GM18519 (cell line): ENCODE results near the gene PLXNA4.
"Not testable (repeated sequence)": the region's sequence is repeated elsewhere in the genome, so short reads cannot be mapped to it uniquely, and the experiment has no call there.

Source experiments
- ATAC-seq: cut with Tn5 transposase; IDR thresholded peaks from one replicate; pipeline ENCODE4 v1.9.1; 2021; ENCODE audit warnings: mild to moderate bottlenecking, moderate library complexity; ENCODE audit not compliant: unreplicated experiment, low FRiP score

Gene PLXNA4

DNA sequence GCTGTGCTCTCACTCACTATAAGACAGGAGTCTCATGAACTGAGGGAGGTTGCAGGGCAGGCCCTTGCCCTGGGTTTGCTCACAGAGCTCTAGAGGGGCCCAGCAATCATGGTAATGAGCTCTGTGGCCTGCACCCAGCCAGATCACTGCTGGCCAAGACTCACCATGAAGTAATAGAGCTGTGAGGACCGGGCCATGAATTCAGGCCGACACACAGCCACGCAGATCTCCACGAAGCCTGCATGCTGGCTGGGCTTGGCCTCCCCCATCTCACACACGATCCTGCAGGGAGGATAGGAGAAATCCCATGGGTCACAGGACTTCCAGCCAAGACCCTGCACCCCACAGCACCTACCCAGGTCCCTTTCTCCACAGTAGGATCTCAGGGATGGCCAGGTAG, 382.4 kb downstream of the PLXNA4 start:
- ATAC-seq, result no peak

DNA sequence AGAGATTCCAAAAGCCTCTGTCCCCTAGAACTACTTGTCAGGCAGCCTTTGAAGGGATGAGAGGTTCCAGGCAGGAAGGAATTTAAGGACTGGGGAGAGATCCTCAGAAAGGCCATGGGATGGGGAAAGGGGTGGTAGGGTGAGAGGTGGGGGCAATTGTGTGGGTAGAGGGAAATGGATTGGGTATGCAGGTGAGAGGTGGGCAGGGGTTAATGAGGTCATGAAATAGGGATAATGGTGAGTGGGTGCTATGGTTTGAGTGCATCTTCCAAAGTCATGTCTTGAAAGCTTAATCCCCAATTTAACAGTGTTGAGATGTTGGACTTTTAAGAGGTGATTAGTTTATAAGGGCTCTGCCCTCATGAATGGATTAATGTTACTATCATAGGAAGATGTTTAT, 383.5 kb downstream of the PLXNA4 start:
- ATAC-seq, result no peak

DNA sequence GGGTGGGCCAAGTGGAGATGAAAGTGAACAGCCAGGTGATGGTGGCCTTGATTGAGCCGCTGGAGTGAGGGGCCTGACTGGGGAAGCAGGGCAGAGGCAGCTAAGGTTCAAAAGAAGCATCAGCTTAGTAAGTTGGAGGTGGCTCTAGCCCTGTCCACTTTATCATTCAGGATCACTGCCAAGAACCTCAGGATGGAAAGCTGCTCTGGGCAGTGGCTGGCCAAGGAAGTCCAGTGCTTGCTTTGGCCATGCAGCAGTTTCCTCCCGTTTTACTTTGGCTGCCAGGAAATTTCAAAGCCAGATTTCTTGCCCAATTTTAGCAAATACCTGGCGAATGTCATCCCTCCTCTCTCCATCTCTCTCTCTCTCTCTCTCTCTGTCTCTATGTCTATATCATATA, 384.9 kb downstream of the PLXNA4 start:
- no peak for ATAC-seq

DNA sequence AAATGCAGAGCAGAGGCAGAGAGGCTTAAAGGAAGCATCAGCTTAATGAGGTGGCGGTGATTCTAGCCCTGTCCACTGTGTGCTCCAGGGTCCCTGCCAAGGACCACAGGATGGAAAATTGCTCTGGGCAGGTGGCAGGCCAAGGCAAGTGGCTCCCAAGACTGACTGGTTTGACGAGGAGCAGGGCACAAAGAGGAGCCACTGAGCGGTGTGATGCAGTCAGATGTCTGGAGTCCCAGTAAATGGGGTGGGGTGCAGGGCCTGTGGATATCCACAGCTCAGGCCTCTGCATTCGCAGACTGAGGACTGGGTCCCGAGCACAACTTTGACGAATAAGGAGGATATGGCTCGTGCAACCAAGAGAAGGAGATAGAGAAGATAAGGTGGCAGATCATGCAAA, 385.6 kb downstream of the PLXNA4 start:
- no peak for ATAC-seq

DNA sequence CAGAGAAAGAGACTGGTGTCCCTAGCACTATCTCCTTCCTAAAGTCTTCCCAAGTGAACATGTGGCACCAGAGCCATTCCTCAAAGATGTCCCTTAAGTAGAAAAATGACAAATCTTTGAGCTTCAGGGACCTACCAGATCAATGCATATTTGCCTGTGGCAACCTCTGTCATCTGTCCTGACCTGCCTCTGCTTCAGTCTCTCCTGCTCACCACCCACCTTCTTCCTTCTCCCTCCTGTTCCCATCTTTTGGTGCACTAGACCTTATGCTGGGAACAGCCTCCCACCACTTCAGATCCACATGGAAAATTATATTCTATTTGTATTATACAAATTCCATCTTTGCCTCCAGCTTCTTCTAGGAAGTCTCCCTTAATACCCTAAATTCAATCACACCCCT, 386.4 kb downstream of the PLXNA4 start:
- no peak for ATAC-seq

DNA sequence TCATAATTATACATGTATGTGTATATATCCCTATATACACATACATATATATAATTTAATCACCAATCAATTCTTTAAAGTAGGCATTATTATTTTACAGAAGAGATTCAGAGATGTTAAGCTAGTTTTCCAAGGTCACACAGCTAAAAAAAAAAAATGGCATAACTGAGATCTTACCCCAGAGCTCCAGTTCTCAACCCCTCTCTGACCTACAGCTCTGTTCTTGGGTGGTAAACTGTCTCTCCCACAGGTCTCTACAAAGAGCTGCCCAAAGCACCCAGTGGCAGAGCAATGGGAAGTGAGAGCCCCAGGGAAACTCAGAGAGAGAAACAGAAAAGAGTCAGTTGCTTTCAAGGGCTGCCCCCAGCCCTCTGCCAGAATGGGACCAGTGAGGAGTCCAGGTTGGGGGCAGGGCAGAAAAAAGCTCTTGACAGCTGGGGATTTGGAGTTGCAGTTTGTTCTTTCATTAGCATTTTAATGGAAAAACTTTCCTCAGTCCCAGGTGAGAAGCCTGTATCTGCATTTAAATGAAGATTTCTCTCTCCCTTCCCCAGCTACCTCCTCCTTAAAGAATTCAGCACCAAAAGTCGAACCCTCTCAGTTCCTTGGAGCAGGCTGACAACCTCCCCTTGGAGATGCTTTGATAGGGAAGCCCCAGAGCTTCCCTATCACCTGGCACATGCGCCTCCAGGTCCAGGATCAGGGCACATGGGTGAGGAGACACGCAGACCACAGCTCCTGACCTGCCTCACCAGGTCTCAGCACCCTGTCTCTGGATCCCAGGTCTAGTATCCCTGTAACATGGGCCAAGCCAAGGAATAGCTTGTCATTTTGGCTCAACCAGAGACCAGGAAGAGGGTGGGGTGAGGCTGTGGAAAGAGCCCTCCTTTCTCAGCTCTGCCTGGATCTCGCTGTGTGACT, 388.1 kb downstream of the PLXNA4 start:
- no peak for ATAC-seq

DNA sequence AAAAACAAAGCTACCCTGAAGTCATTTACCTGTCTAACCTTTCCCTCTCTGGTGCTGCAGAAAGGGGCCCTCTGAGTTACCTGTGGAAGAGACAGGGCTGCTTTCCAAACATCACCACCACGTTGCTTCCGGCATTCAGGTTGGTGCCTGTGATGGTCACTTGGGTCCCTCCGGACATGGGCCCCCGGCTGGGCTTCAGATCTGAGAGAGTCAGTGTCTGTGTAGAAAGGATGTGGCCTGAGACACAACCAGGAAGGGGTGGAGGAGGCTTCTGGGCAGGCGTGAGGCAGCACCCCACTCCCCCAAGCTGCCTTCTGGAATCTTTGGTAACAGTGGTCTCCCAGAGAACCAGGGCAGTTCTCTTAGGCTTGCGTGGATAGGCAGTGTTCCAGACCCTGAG, 388.9 kb downstream of the PLXNA4 start:
- no peak for ATAC-seq

DNA sequence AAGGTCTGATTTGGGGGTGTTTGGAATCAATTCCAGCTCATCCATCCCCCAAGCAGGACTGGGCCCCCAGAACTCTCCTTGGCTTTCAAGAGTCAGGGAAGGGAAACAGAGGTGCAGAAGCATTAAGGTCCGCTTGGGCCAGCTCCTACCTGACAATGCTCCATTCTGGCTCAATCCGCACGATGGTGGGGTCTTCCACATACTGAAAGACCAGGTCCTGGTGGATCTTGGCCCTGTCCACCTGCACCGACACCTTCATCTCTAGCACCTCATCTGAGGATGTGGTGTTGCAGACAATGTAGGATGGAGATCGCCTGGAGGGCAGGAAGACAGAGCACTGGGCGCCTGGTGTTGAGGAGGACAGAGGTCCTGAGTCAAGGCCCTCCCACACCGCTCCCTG, 391.1 kb downstream of the PLXNA4 start:
- no peak for ATAC-seq

DNA sequence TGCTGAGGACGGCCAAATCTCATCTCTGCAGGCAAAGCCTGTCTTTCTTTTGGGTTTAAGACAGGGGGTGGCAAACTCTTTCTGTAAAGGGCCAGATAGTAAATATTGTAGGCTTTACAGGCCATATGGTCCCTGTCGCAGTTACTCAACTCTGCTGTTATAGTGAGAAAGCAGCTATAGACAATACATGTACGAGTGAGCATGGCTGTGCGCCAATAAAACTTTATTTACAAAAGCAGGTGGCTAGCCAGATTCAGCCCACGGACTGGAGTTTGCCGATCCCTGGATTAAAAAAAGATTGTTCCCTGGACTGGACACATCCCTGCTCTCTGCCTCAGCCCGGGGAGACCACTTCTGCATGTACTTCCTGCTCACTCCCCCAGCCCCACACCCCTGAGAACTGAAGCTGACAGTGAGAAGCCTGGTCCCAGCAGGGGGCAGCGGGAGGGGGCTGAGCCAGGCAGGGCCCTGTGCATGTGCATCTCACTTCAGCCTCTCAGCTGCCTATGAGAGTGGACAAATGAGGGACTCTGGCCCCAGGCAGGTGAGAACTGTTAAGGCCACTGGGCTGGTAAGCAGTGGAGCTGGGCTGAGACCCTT, 392.4 kb downstream of the PLXNA4 start:
- no peak for ATAC-seq

DNA sequence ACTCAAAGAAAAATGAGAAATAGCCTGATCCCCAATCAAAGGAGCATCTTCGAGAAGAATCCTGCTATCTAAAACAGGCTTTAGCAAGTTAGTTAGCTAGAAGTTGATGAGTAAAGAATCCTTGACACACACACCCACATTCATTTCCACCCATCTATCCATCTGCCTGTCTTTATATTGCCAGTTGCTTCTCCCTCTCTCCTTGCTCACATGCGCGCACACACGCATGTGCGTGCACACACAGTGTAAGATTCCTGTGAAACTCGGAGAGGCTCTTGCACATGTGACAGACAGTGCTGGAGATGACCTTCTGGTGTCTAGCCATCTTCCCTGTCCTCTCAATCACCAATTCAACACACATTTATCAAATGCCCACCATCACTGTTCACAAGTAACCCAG, 393.3 kb downstream of the PLXNA4 start:
- ATAC-seq, result no peak

DNA sequence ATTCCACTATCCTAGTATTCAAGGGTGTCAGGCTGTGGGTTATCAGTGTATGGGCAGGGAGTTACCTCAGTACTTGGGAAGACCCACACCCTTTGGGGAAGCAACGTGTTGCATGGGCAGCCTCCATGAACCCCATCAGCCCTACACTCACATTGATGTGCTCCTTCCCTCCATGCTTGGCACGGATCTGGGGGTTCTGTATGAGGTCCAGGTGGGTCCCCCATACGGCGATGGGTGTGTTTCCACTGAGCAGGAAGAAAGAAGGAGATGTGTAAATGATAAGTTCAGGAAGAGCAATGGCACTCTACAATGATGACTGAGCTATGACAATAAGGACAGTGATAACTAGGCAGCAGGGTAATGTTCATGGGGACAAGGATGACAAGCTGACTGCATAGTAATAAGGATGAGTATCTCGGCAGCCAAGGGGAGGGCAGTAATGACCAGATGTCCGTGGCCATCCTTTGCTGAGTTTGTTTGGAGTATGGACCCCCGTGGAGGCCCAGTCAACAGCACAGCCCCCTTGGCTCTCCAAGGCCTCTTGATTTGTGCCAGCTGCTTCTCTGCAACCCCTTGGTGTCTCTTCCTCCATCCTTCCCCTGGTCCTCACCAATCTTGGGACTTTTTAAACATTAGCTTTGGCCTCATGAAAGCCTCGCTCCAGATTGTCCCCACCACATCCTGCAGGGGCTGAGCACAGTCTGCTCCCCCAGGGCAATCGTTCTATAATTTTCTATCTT, 394.2 kb downstream of the PLXNA4 start:
- no peak for ATAC-seq

DNA sequence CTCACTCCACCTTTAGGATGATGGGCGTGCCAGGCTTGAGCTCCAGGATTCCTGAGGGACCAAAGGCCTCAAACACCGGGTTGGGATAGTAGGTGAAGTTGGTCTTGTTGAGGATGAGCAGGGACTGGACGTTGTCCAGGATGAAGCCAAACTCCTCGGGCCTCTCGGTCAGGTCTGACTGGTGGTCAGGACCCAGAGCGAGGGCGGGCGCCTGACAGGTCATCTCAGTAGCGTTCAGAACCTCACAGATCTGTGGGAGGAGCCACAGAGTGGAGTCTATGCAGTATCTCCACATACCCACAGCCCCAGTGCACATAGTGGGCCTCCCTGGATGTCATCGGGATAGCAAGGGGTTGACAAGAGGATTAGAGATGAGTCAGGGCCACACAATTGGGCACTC, 394.9 kb downstream of the PLXNA4 start:
- ATAC-seq, result no peak

DNA sequence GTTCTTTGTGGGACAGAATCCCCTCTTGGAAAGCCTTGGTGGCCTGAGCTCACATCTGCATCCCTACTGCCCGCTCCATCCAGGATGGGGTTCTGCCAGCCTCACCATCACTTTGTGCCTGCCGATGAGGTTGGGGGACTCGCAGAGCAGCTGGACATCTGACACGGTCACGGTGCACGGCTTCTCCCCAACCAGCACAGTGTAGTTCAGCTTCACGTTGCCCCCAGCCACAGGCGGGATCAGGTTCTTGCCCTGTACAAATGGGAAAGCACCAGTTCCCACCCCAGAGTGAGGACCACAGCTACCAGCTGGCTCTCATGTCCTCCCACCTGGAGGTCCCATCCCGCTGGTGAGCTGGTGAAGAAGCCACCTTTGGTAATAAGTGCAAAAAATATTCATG, 395.8 kb downstream of the PLXNA4 start:
- no peak for ATAC-seq

DNA sequence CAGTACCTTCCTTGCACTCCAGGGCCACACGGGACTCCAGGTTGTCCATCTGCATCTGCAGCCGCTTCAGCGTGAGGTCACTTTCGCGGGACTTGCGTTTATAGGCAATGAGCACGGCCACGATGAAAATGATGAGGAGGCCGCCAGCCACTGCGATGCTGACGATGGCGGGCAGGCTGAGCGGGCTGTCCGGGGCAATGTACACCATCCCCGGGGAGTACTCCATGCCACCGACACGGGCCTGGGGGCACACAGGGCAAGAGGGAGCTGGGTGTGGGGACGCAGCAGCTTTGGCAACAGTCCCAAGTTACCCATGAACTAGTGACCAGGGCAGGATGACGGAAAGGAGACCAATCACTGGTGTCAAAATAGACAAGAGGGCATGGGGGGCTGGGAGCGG, 396.6 kb downstream of the PLXNA4 start:
- no peak for ATAC-seq

DNA sequence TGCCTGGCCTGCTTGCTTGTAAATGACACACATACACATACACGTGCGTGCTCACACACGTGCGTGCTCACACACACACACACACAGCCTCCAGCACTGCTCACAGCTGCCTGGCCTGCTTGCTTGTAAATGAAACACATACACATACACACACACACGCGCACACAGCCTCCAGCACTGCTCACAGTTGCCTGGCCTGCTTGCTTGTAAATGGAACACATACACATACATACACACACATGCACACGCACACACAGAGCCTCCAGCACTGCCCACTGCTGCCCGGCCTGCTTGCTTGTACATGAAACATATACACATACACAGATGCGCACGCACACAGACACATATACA, 397.2 kb downstream of the PLXNA4 start:
- ATAC-seq, result no peak

DNA sequence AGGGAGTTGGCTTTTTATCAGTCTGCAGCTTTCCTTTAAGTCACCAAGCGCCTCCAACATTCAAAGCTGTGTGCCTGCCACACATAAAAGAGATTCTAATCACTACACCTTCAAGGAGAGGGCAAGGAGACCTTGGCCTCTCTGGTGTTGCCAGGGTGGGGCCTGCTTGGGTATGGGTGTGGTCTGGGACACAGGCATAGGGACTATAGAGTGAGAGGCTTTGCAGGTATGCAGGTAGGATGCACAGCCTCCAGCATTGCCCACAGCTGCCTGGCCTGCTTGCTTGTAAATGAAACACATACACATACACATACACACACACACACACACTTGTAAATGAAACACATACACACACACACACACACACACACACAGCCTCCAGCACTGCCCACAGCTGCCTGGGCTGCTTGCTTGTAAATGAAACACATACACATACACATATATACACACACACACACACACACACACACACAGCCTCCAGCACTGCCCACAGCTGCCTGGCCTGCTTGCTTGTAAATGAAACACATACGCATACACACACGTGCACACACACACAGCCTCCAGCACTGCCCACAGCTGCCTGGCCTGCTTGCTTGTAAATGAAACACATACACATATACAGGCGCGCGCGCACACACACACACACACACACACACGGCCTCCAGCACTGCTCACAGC, 397.7 kb downstream of the PLXNA4 start:
- not testable (repeated sequence) for ATAC-seq

DNA sequence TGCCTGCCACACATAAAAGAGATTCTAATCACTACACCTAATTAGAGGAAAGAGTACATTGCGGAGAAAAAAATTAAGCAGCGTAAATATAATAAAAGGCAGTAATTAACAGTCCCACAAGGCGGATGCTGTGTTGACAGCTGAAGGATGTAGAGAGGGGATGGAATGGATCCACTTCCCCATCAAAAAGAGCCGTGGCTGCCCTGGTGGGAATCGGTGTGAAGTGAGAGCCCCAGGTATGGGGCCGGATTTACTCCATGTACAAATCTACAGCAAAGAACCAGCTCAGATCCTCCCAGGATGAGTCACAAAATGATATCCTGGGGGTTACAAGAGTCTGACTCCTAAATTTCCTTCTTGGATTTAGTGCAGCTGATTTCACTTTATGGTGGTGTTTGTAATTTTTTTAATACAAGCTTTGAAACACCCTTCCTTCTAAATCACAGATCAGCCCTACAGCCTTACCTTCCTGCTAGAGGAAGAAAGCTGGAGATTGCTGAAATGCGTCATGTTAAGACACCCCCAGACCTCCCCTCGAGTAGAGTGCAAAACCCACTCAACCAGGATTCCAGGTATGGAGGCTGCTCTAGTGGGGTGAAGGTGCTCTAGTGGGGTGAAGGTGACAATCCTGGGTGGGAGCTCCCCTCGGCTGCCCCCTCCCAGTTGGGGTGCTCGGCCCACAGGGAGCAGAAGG, 398.4 kb downstream of the PLXNA4 start:
- no peak for ATAC-seq

DNA sequence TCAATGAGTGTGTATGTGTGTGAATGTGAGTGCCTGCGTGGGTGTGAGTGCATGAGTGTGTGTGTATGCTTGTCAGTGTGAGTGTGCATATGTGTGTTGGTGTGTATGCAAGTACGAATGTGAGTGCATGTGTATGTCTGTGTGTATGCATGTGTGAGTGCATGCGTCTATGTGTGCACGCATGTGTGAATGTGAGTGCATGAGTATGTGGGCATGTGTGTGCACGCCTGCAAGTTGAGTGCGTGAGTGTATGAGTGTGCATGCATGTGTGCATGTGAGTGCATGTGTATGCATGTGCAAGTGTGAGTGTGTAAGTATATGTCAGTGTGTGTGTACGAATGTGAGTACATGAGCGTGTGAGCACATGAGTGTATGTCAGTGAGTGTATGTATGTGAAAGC, 399.6 kb downstream of the PLXNA4 start:
- ATAC-seq, result no peak

DNA sequence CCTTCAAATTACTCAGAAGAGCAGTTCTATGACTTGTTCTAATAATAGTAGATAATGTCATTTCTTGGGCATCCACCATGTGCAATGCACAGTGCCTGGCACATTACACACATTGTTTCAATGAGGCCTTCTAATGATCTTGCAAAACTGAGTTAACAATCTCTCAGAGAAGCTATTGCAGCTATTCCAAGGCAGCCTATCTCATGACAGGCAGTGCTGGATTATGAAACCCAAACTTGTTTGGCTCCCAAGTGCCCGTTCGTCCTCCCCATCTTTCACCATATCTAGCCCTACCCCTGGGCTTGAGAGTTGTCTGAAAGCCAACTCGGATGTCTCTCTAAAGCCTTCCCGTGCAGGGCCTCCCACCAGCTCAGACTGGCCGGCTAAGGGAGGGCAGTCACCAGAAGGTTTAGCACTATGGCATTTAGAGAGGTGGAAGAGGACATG, 405.1 kb downstream of the PLXNA4 start:
- ATAC-seq, result no peak

DNA sequence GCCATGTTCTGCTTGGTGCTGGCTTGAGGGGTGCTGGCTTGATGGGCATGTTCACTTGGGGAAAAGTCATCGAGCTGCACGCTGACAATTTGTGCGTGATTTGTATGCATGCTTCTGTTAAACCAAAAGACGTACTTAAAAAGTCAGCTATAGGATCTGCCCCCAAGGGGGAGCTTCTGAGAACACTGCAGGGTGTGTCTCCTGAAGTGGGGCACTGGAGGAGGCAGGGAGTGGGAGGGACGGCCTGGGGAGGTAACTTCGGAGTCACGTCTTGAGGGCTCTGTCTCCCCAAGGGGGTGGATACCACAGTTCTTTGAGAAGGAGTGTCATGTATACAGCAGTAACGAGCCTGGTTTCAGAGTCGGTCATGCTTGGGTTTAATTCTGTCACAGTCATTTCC, 406.5 kb downstream of the PLXNA4 start:
- ATAC-seq, result no peak
